Breast epithelium (tissue), 3 donors: ENCODE data around the gene SETBP1.

Experiments
- POLR2A ChIP-seq: fragments of 450-650 bp; IDR thresholded peaks from one replicate; pipeline ENCODE4 v1.6.1; 2016; ENCODE audit warnings: antibody characterized with exemption, mild to moderate bottlenecking, moderate library complexity
- POLR2AphosphoS5 ChIP-seq, 3 donors: sonication (generic); formaldehyde crosslinking; IDR thresholded peaks; one replicate each; pipeline ENCODE4 v1.6.1; 2017; ENCODE audit warnings: antibody characterized with exemption in 3 of 3
- TF ChIP-seq, protein P1 (sequence below), 3 donors: fragments of 450-650 bp; IDR thresholded peaks; one replicate each; pipeline ENCODE4 v1.5.1; 2016 to 2017; ENCODE audit warnings: antibody characterized with exemption in 3 of 3, mild to moderate bottlenecking in 3 of 3, moderate library complexity in 3 of 3

DNA sequence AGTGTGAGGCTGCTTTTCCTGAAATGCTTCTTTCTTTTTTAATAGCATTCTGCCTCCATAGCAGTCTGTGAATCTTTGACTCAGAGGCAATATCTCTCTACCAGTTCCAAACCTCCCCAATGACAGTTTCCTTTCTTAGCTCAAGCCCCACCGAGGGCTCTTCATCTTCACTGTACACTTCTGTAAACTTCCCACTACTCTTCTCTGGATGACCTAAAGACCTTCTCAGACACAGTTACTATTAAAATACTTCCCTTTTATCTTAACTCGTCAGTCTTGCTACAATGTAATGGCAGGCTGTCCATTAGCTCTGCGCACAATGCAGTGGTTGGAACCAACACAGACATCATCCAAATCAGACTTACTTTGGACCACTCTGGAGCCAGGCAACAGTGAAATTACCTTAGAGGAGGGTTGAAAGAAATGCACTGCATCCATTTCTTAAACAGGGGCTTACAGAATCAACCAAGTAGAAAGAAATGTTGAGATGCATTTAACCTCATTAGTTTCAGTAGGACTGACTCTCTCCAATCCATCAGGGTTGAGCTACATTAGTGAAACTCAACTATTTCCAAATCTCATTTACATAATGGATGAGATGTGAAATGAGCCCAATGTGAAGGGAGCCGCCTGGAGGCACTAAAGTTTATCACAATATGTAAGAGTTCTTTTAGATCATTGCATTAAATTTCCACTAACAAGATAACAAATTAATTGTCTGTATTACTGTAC, 343.8 kb downstream of the SETBP1 start:
- no peak for TF ChIP-seq POLR2A
- TF ChIP-seq, protein P1, sequence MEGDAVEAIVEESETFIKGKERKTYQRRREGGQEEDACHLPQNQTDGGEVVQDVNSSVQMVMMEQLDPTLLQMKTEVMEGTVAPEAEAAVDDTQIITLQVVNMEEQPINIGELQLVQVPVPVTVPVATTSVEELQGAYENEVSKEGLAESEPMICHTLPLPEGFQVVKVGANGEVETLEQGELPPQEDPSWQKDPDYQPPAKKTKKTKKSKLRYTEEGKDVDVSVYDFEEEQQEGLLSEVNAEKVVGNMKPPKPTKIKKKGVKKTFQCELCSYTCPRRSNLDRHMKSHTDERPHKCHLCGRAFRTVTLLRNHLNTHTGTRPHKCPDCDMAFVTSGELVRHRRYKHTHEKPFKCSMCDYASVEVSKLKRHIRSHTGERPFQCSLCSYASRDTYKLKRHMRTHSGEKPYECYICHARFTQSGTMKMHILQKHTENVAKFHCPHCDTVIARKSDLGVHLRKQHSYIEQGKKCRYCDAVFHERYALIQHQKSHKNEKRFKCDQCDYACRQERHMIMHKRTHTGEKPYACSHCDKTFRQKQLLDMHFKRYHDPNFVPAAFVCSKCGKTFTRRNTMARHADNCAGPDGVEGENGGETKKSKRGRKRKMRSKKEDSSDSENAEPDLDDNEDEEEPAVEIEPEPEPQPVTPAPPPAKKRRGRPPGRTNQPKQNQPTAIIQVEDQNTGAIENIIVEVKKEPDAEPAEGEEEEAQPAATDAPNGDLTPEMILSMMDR (IDR thresholded peaks at IDR 0.05), result no peak
- TF ChIP-seq POLR2AphosphoS5 (IDR thresholded peaks at IDR 0.05), result no peak
